Measurements from ENCODE around the gene HSD11B2. TPM values are rescaled to one million over a fixed set of nuclear protein-coding genes. Genes with fewer than 3 reads are reported as not detected.

HSD11B2 gene
- 0.81 TPM for total RNA-seq
- long read RNA-seq, partial matches to known transcripts: 1 of 2 reads
- long read RNA-seq, other reads (novel, unspliced or antisense): 1 of 2 reads

DNA sequence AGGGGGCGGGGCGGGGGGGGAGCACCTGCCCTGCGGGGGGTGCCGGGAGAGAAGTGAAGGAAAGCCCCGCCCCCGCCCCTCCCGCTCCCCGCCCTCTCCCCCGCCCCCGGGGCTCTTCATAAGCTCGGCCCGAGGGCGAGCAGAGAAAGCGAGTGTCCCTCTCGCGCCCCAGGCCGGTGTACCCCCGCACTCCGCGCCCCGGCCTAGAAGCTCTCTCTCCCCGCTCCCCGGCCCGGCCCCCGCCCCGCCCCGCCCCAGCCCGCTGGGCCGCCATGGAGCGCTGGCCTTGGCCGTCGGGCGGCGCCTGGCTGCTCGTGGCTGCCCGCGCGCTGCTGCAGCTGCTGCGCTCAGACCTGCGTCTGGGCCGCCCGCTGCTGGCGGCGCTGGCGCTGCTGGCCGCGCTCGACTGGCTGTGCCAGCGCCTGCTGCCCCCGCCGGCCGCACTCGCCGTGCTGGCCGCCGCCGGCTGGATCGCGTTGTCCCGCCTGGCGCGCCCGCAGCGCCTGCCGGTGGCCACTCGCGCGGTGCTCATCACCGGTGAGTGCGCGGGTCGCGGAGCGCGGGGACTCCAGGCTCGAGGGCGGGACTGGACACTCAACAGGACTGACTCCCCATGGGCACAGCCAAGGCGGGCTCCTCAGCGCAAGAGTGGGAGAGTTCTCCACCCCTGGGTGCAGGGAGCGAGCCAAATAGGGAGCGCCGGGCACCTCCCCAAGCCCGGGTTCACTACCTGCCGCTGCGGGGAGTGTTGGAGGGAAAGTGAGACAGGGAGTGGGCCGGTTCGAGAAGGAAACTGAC is at the start of gene HSD11B2:
HSD11B2 (plus strand) TSS at position 145 of the 798 bp plus-strand sequence; CDS start at position 273, 128 bp downstream.
- peak; percentile 79 for DNase-seq (ENCODE audit: missing footprints)
- peak; percentile 53 for ATAC-seq
- intact Hi-C loops (cut with DNase I): no loop called here

DNA sequence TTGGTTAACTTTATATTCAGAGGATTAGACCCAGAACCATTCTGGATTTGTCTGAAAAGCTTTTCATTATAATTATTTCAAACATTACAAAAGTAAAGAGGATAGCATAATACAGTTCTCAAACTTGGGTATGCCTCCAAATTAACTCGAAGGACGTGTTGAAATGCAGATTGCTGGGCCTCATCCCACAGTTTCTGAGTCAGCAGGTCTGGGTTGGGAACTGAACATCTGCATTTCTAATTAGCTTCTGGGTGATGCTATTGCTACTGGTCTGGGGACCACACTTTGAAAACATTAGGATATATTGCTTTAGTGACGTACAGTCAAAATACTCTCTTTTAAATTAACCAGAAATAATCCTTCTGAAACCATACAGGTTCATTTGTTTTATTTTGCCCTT is 47.6 kb upstream of the HSD11B2 start:
- intact Hi-C loops (cut with DNase I): no loop called here
- no peak for ATAC-seq
- DNase-seq (ENCODE audit: missing footprints): no peak

DNA sequence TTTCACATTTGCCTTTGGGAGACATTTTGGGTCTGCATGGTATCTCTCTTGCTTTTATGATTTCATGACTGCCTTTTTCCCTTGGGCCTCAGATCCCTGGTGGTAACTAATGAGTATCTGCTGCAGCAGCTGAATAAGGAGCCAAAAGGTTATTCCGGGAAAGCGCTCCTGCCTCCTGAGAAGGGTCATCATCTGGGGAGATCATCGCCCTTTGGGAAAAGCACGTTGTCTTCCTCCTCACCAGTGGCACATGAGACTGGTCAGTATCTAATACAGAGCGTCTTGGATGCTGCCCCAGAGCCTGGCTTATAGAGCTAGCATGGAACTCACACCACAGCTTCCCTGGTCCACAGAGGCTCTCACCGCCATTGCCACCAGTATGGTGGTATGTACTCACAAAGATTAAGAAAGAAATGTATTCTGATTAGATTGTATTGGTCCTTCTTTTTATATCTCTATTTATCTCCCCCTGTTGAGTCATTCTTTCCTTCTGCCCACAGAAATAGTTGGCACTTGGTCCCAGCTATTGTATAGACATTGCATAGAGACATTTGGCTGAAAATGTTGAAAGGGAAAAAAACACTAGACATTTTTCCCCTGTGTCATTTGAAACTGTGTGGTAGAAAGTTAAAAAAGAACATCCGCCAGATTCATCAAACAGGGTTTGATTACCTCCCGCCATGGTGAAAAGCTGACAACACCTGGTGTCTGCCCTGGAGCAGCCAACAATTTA is 46.0 kb upstream of the HSD11B2 start:
- no peak for ATAC-seq
- intact Hi-C loops (cut with DNase I): no loop called here
- DNase-seq (ENCODE audit: missing footprints): no peak

DNA sequence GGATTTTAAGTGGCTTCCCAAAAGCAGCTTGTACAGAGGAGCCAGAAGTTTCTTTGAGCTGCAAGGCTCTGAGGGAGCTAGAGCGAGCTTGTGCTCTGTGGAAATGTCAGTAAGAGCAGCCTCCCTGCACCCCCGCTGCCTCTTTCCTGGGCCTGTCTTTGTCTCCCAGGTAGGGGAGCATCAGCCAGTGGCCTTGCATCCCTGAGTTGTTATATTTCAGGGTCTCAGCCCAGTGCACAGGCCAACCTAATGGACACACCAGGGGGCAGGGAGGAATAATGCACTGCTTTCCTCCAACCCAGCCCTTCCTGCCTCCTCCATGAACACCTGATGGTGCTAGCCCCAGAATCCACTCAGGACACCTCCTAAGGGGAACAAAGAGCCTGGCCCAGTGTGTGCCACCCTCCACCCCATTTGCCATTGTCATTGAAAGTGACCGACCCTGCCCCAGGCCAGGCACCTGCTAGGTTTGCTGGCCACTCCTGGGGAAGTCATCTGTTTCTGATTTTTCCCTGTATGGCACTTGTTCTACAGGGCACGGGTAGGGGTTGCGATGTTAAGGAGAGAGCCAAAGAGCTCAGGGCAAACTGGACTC is 44.0 kb upstream of the HSD11B2 start:
- intact Hi-C loops (cut with DNase I): no loop called here
- ATAC-seq (no peak), DNase-seq (ENCODE audit: missing footprints) (no peak)

DNA sequence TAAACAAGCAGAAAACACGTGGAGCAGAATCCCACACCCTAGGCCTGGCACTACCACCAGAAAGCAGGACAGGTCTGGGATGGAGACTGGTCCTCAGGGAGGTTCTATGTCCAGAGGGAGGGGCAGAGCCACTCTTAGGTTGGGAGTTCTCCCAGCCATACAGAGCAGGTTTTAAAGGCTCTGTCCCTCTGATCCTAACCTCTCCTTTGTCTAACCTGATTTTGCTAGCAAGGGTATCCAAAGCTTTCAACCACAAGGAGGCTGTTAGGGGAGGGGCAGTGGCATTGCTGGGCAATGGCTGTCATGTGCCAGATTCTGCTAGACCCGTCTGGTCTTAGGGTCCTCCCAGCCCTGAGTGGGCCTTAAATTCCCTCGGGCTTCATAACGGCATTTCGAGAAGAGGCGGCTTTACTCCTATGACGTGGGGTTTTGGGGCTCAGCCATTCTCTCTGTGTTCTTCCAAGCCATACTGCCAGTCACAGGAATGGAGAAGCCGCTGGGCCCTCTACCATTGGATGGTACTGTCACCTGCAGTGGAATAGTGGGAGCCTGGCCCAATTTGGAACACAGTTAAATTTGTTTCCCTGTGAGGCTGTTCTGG is 43.3 kb upstream of the HSD11B2 start:
- ATAC-seq (no peak), DNase-seq (ENCODE audit: missing footprints) (no peak)
- intact Hi-C loops (cut with DNase I): no loop called here

DNA sequence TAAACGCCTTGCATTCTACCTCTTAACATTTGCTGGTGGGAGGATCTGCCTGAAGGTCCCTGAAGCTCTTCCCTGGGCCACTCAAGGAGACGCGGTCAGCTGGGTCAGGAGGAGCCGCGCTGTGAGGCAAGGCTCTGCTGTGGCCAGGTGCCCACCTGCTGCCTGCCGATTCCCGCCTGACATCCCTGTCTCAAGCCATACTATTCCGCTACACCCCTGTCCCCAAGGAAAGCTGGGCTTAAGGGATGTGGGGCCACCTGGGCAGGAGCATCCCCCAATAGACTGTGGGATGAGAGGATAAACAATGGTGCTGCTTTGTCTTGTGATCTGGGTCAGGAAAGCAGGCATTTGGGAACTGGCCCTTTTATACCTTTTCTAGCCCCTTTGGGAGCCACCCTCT is 42.7 kb upstream of the HSD11B2 start:
- no peak for ATAC-seq
- no peak for DNase-seq (ENCODE audit: missing footprints)
- intact Hi-C loops (cut with DNase I): no loop called here

DNA sequence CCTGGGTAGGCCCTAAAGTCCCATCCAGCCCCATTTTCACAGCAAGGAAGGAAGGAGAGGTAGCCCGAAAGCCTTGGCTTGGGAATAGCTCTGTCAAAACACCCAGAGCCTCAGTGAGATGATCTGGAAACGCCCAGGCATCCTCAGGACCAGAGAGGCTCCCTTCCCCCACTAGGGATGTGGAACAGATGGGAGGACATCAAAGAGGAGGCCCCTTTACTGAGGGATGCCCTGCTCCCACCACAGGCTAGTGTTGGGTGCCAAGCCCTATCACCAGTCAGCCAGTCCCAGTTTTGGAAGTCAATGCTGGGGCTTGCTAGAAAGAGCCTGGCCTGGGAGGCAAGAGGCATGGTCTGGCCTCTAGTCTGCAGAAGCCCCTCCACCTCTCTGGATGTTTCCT is 42.3 kb upstream of the HSD11B2 start:
- DNase-seq (ENCODE audit: missing footprints) (no peak), ATAC-seq (no peak)
- intact Hi-C loops (cut with DNase I): no loop called here

DNA sequence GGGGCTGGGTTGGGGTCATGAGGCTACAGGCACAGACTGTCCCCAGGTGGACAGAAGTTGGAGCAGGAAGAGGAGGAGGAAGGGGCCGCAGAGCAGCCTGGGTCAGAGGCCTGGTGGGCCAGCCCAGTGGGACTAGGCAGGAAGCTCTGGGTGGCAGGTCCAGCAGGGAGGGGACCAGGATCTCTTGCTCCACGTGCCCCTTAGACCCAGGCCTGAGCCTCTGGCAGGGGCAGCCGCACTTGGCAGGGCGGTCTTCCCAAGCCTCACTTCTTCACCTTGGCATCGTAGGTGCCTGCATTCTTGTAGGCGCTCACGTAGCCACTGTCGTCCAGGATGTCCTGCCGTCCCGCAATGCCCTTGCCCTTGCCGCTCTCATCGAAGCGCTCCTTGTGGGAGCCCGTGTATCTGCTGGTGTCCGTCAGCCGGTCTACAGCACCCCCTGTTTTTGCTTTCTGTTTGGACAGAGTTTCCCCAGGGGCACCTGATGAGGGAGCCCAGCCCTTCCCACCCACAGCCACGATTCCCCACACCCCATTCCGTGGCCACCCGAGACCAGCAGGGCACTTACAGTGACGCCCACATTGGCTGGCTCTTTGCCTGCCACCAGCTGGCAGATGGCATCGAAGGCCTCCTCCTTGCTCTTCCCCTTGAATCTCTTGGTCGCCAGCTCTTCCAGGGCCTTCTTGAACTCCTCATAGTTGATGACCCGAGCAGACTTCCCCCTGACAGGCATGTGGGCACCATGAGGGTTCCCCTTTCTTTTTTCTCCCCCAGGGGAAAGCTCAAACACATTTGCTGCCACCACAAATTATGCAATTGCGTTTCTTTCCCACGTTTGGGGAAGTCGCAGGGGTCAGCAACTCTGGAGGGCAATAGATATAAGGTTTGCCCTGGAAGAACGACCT is 40.8 kb upstream of the HSD11B2 start:
- peak; percentile 82 for DNase-seq (ENCODE audit: missing footprints)
- intact Hi-C loops (cut with DNase I): loop anchor here (10.0 kb wide), 1 partner anchor 445 kb away; no protein-coding TSS in a partner anchor

DNA sequence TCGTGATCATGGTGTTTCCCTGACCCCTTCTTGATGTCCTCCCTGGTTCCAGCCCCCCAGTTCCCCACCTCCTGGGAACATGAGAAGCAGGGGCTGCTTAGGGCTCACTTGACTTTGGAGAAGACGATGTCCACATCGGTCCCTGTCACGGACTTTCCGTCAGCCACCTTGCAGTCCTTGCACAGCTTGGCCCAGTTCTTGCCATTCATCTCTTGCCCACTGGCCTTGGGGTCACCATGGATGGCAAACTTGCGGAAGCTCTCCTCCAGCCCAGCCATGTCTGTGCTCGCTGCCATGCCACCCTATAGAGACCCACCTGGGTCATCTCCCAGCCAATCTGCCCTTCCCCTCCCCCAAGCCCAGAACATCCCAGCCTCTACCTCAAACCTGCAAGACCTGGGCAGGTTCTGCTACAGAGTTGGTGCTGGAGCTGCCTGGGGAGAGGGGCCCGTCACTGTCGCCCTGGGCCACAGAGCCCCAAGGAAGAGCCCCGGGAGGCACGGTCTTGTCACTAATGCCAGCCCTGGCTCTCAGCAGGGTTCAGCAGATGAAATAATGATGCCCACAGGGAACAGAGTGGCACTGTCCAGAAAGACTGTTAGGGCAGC is 40.0 kb upstream of the HSD11B2 start:
- ATAC-seq (no peak), DNase-seq (ENCODE audit: missing footprints) (no peak)
- intact Hi-C loops (cut with DNase I): loop anchor here (10.0 kb wide), 1 partner anchor 446 kb away; no protein-coding TSS in a partner anchor

More for the DNA sequence above, 40.8 kb upstream of the HSD11B2 start:
- no peak for ATAC-seq

DNA sequence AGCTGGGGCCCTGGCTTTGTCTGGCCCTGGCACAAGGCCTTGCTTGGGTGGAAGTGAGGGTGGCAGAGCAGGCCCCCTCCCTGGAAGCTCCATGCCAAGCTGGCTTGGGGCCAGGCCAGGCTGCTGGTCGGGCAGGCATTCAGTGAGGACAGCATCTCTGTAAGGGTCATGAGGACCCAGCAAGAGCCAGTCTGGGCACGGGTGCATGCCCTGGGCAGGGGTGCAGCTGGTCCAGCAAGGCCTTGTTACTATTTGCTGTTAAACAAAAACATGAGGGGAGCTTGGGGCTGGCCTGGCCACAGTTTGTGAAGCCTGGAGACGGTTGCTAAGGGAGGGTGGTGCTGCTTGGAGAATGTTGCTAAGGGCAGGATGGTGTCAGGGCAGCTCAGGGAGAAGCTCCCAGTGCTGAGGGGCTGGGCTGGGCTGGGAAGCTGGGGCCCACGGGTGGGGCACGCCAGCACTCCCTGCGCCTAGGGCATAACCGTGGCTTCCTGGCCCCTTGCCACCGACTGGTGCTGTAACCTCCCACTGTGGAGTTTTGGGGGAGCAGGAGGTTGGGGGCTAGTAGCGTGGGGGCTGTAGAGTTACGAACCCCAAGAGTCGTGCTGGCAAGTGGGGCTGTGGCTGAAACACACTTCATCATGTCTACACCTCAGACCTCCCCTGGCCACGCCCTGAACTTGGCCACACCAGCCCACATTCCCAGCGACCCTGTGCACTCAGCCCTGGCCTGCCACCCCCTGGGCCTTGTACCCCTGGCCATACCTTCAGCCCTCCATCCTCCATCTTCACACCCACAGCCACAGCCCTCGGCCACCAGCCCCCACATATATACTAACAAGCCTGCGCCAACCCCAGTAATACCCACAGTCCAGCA is 39.3 kb upstream of the HSD11B2 start:
- ATAC-seq: no peak
- no peak for DNase-seq (ENCODE audit: missing footprints)
- intact Hi-C loops (cut with DNase I): loop anchor here (10.0 kb wide), 1 partner anchor 447 kb away; no protein-coding TSS in a partner anchor

DNA sequence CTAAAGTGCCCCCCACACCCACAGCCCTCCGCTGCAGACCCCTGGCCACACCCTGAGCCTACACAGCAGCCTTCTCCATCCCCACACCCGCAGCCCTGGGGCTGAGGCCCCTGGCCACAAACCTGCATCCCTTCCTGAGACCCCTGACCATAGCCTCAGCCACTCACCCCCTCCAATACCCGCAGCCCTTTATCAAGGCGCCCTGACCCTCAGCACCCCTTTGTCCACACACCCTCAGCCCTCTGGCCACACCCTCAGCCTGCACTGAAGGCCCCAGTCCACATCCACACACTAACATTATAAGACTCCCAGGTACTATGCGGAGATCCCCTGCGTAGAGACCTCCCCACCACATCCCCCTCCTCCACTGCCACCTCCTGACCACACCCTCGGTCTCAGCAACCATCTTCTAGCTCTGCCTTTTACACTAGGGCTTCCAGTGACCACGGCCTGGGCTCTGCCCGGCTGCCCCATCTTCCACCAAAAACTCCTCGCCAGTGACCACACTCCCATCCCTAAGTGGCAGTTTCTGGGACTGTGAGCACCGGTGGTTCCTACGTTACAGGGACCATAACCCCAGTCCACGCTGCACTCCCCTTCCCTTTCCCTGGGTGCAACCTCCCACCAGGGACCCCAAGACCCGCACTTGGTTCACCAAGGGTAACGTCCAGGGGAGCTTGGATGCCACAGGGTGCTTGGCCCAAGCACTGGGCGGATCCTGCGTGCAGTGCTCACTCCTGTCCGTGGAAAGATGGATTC is 38.4 kb upstream of the HSD11B2 start:
- DNase-seq (ENCODE audit: missing footprints) (no peak), ATAC-seq (no peak)
- intact Hi-C loops (cut with DNase I): loop anchor here (10.0 kb wide), 1 partner anchor 448 kb away; no protein-coding TSS in a partner anchor

DNA sequence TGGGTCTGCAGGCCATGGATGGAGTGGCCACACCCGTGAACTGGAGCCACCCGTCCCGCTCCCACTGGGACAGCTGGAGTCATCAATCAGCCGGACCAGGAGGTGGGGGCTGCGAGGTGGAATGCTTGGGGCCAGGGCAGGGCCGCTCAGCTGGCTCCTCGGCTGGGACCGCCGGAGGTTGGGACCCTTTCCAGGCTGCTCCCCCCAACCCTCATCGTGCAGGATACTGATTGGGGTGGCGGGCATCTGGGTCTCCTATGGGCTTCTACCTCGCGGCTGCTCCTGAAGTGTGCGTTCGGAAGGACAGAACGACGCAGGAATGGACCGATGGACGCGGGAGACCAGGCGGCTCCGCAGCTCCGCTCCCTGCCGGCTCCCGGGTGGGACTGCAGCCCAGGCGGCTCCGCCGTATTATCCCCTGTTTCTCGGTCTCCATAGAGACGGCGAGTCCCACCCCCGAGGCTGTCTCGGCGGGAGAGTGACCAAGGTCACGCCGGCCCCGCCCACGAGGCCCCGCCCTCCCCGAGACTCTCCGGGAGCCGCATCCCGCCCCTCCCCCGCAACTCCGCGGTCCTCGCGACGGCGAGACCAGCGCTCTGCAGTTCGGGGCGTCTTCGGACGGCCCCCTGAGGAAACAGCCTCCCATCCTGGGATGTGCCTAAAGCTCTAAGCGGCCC is 37.7 kb upstream of the HSD11B2 start, which contains the start of gene TPPP3:
TPPP3 (minus strand) TSS at position 388 of the 677 bp plus-strand sequence. CDS start 2,387 bp downstream, outside the sequence.
- intact Hi-C loops (cut with DNase I): loop anchor here (10.0 kb wide), 1 partner anchor 448 kb away; no protein-coding TSS in a partner anchor
- DNase-seq (ENCODE audit: missing footprints): peak; percentile 96
- ATAC-seq: peak; percentile 87

DNA sequence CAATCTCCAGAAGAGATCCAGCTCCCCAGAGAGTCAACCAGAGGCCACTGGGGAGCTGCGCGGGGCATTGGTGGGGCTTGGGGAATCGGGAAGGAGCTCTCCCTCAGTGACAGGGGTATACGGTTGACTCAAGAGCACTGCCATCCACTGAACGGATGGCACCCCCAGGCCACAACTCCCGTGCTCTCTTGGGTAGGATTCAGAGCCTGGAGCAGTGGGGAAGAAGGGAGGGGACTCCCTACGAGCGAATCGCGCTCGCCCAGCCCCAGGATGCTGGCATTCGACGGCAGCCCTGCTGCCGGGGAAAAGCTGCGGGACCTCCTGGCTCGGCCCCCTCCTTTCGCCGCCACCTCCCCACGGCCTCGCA is 37.1 kb upstream of the HSD11B2 start:
- DNase-seq (ENCODE audit: missing footprints): no peak
- intact Hi-C loops (cut with DNase I): loop anchor here (10.0 kb wide), 1 partner anchor 449 kb away; no protein-coding TSS in a partner anchor
- peak; percentile 6 for ATAC-seq

DNA sequence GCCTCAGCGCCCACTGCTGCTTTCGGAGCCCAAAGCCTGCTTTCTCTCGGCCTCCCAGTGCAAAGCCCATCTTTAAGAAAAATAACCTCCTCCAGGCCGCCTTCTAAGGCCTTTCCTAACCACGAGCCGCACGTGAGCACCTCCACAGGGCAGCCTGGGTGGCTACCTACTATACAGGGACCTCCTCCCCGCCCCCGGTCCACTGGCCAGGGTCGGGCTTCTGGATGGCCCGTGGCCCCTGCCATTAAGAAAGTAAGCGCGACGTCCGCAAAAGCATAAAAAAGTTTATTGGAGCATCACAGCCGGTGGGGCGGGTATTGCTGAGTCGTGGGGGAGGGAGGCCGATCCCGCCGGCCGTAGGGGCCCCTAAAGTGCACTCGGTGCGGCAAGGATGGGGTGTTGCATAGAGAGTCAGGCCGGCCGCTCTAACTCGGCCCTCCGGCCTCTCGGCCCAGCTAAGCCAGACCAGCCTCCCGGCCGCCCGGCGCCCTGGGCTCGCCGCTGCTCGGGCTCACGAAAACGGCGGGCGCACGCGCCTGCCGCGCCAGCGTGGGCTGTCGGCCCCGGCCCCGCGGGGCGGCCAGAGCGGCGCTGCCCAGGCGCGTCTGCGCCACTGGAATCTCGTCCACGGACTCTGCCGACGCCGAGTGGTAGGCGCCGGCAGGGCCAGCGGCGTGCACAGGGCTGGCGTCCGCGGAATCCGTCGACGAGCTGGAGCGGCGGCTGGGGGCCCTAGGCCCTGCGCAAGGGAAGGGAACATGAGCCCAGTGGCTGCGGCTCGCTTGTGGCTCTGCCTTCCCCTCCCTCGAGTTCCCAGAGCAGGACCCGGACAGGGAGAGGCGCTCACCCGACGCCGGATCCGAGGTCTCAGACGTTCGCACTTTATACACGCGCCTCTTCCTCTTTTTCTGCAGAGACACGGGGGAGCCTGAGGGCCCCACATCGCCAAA is 36.5 kb upstream of the HSD11B2 start:
- no peak for DNase-seq (ENCODE audit: missing footprints)
- intact Hi-C loops (cut with DNase I): loop anchor here (5.0 to 10.0 kb wide), 2 partner anchors 132 to 450 kb away; no protein-coding TSS in a partner anchor
- peak; percentile 2 for ATAC-seq
